HG03060 (cell line): ENCODE results near the gene NPHP4.

Experiments
- ATAC-seq: cut with Tn5 transposase; IDR thresholded peaks from one replicate; pipeline ENCODE4 v1.9.1; 2021; ENCODE audit warnings: low read depth, moderate number of reproducible peaks; ENCODE audit not compliant: unreplicated experiment

Gene NPHP4

DNA sequence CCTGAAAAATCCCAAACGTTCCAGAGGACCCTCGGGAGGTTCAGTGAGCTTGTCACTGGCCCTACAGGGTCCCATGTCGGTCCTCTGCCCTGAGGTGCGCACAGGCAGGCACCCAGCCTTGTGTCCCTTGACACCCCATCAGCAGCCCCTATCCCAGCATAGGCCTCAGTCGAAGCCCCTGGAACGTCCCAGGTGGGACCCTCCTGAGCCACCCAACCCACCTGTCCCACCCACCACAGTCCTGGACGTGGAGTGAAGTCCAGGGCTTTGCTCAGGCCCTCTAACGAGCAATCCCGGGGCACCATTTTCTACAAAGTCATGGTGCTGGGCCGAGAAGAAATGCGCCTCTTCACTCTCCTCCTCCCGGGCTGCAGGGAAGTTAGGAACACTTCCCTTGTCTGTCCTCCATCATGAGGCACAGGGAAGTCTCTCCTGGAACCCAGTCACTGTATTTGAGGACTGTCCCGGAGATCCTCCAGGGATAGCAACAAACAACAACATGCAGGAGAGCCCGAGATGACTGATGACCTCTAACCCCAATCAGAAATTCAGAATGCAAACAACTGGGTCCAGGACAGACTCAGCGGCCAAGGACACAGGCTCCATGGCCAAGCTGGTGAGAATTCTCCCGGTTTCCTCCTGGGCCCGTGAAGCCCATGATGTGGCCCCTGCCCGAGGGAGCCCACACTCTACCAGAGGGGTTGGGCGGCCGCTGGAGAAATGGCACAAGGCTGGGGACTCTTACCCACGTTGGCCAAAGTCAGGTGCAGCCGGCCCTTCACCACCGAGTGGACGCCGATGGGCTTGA is 105.5 kb downstream of the NPHP4 start:
- no peak for ATAC-seq

DNA sequence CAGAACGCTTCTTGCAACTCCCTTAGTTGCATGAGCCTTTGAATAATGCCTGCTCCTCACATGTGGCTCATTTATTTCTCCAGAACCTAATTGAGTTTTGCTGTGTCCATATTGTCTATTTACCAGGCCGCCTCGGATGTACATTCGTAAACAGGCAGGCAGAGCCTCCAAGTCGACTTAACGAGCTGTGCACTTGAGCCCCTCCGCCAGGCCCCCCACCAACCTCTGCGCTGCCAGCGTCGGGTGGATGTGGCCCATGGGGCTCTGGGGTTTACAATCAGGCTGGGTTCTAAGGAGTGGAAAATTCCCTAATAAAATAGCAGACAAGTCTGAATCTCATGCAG is 106.1 kb downstream of the NPHP4 start:
- no peak for ATAC-seq

DNA sequence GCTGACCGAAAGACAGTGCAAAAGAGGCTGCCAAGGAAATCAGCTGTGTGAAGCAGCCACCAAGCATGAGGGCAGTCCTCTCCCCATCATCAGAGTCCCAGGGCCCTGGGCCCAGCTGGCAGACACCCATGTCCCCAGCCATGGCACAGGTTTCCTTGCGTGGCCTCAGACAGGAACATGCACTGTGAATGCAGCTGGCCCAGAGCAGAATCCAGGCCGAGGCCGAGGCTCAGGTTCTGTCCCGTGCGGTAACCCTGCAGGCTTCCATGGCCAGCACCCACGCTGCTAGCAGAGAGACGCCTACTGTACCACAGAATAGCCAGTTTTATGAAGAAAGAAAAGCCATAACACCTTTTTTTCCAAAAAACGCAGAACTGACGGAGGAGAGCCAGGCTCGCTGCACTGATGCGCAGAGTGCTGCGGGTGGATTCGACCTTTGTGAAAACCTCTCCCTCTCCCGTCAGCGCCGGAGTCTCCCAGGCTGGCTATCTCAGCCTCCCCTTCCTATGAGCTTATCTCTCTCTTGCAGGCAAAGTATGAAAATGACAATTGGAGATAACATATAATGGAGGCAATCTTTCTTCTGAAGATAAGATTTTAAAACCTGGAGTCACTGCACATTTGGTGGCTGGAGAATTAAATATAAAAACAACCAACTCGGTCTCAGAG is 106.6 kb downstream of the NPHP4 start:
- no peak for ATAC-seq

DNA sequence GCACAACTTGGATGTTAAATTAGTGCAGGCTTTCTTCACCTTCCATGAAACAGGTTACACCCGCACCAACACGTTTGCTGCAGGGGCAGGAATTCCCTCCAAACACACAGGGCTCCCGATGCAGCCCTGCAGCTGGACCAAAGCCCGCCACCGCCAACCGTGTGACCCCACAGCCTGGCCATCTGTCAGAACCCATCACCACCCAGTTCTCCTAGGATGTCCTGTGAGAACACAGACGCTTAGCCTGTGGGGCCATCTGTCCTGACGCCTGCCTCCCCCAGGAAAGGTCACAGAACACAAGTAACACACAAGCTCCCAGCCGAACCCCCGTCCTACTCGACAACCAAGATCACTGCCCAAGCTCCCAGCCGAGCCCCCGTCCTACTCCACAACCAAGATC is 108.1 kb downstream of the NPHP4 start:
- ATAC-seq, result no peak

DNA sequence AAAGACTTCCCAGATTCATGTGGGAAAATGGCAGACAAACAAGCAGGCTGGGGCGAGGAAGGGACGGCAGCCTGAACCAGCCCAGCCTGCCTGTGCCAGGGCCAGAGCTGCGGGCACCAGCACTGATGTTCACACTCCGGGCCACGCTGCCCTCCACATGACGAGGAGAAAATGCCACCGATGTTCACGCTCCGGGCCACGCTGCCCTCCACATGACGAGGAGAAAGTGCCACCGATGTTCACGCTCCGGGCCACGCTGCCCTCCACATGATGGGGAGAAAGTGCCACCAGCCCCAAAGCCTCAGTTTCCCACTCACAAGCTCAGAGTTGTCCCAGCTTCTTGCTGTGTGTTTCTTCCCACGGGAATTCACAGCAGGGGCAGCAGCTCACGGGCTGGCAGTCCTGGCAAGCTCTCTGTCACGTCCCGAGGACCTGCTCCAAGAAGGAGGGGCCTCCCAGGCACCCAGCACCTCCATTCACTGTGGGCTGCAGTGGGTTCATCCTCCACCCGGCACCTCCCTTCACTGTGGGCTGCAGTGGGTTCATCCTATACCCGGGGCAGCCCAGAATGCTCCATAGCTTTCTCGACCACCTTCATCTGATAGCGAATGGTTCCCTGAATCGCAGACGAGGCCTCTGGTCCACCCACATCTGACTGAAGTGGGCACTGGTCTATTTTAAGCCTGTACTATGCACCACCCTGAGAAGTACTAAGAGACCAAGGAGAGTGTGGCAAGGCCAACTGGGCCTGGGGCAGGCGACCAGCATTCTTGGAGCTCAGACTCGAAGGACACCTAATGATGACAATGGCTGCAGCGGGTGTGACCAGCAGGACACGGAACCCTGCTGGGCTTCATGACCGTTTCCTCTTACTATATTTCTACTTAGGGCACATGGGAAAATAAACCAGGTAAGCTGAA is 108.8 kb downstream of the NPHP4 start:
- no peak for ATAC-seq

DNA sequence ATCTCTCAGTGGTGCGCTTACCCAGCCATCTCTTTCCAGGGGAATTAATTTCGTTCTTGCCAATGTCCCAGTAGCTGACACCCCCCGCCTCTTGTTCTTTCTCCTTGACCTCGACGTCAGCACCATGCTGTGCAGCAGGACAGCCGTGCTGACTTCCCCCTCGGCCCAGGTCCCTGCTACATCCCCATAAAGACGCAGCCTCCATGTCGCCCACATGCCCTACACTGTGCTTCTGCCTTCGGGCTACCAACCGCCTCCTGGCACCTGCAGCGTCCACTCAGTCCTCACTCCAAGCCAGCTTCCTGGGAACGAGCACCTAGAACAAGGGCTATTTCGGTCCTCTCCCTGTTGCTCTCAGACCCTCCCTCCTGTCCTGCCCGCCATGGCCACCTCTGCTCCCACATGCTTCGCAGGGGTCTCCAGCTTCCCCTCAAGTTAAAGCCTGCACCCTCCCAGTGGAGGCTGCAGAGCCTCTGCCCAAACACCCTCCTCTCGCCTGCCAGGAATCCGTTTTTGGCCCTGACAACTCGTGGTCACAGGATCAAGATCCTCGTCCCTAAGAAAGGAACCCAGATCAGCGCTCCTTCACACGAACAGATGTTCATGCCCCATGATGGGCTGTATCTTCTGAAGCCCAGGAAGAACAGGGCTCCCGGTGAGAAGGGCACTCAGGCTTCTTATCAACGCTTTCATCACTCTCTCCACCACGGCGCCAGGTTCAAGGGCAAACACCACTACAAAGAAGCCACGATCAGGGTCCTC is 109.7 kb downstream of the NPHP4 start:
- ATAC-seq, result no peak

DNA sequence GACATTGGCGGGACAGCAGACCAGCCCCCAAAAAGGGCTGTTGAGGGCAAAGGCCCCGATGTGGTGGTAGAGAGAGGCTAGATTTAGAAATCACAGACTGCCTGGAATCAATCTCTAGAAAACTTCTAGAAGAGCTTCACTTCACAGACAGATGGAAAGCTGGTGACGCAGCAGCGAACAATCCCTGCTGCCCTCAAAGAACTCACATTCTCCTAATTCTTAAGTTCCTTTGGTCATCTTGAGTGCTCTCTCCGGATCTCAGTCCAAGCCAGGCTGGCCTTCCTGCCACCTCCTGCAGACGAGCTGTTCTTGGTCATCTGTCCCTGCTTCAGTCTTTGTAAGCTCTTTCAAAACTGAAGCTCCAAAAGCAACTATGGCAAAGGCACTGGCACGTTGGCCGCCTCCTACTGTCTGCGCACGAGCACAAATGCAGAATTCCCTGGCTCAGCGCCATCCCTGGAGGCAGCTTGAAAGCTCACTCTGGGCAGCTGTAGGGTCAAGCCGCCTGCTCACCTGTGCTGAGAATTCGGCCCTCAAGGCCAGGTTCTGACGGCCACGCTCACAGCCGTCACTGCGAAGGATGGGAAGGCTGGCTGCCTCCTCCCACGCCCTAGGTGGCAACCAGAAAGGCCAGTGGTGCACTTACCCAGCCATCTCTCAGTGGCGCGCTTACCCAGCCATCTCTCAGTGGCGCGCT is 110.6 kb downstream of the NPHP4 start:
- no peak for ATAC-seq

DNA sequence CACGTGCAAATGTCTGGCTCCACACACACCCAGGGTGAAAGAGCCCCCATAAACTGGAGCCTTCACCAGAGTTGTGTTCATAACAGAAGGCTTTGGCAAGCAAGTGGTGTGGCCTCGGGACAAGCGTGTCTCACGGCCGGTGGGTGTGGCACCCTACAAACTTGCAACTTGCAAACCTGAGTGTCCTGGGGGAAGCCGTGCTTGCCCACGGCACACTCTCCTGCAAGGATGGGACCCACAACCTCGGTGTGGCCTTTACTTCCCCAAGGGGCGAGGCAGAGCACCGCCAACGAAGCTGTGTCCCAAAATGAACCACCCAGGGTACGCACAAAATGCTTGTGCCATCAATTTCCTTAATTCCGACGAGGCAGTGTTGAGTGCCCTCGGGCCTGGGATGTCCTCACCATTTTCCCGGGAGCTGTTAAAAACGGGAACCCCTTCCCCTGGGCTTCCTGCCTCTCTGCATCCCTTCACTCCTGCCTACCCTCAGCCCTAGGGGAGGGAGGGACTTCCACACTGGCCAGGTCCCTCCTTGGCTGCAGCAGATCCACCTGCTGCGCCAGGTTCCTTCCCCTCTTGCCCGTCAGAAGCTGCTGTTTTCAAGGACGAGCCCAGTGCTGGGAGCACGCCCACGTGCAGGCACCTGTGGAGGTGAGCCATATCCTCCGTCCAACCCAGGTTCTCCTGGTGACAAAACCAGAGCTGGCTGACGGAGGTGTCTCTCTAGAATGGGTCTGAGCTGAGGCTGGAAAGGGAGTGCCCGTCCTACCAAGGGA is 111.4 kb downstream of the NPHP4 start:
- ATAC-seq, result no peak

DNA sequence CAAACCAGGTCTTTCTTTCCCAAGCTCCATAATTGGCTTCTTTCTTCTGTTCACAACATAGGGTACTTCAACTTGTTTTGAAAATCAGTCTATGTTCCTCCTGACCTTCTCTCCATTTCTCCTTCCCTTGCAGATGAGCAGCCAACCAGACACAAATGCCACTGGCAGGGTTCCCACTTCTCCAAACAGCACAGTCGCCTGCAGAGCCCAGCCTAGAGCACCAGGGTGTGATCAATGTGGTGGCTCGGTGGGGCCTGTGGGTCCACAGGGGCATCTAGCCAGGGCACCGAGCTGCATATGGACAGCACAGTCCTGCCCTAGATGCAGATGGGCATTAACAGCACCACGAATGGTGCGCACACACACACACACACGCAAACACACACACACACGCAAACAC is 112.8 kb downstream of the NPHP4 start:
- no peak for ATAC-seq

DNA sequence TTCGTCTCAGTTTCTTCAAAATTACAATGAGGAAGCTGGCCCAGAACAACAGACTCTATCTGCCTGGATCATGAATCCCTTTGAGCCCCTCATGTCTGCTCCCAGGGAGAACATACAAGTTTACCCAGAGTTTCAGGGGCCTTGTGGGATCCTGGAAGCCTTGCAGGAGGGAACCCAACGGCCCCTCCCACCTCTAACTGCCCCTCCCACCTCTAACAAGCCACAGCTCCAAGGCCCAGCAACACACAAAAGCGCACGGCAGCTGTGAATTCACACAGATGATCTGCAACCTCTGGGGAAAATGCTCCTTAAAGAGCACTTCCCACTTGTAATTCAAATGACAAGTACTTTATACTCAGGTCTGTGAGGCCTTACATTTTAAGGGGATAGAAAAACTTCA is 113.3 kb downstream of the NPHP4 start:
- no peak for ATAC-seq

DNA sequence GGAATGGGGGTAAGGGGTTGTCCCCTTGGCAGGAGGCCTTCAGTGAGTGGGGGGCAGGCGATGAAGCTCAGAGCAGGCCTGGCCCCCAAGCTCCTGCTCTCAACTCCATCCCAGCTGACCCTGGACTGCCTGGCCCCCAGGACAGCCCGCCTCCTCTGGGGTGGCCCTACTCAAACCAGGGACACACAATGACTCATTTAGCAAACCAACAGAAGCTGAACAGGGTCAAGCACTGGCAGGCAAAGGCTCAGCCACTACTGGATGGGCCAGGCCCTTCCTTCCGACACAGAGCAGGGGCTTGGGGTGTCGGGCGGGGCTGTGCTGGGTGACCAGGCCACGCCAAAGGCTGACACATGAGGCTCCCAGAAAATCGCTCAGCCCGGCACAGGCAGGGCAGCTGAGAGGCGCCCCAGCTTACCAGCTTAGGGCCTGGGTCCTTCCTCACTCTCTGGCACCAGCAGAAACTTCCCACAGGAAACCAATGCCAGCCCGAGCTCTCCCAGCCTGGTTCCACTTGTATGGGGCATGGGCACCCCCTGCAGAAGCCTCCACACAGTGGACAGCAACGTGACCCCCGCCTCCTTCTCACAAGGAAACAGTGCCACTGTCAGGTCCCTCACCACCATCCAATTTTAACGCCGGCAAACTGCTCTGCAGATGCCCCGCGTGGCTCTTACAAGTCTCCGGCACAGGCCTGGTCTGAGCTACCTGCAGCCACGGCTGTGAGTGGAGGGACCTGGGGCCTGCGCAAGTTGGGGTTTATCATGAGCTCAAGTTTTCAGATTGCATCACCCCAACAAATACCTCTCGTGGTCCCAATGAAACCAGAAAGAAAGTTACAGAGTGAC is 114.3 kb downstream of the NPHP4 start:
- ATAC-seq, result no peak

DNA sequence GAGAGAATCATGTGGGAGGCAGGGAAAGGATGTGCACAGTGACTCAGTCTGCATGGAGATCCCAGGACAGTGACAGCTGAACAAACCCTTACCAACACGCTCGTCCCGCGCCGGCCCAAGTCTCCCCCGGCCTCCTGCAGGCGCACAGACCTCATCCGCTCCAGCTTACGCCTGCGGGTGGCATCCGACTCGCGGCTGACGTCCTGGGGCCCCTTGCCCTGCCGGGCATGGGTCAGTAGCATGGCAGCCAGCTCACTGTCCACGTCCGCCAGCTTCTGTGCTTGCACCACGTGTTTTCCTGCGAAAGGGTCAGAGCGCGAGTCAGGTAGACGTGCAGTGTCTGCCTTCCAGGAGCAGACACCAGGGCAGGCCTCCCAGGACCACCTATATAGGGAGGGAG is 115.2 kb downstream of the NPHP4 start:
- ATAC-seq, result no peak

DNA sequence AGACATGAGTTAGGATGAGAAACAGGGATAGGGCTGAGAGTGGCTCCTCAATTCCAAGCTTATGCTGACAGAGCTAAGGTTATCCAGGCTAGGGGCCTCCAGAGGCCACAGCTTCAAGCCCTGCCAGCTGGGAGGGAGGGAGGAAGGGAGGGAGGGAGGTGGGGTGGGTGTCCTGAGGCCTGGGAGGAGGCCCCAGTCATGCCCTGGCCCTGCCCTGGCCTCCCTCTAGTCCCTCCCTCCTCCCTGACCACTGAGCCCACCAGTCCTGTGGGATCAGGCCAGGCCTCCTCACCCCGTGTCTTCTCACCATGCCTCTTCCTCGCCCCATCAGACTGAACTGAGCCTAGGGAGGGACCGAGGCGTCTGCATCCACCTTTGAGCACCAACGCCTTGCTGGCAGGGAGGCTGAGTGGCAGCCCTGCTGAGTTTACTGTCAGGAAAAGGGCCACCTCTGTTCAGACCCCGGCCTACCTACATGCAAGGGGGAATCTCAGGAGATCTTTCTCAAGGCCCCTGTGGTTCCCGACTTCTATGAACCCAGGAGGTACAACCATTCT is 116.1 kb downstream of the NPHP4 start:
- no peak for ATAC-seq

DNA sequence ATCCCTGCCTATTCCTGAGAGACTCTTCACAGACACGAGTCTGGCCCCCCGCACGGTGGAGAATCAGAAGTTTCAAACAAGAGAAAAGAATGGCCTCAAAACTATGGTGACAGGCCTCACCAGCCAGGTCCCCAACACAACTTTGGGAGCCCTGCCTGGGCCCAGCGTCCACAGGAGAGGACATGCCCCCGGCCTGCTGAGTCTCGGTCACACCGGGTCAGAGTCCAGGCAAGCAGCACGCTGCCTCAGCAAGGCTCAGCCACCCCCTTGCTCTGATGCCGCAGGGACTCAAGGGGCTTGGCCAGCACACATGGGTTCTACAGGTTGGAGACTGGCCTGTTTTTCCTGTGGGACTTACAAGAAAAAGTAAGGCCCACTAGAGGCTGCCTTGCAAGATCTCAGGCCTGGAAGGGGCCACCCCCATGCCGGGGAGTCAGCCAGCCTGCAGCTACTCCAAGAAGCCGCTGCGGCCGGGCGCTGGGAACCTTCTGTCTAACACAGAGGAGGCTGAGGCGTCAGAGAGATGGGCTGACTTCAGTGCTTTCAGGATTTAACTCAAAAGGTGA is 116.8 kb downstream of the NPHP4 start:
- no peak for ATAC-seq

DNA sequence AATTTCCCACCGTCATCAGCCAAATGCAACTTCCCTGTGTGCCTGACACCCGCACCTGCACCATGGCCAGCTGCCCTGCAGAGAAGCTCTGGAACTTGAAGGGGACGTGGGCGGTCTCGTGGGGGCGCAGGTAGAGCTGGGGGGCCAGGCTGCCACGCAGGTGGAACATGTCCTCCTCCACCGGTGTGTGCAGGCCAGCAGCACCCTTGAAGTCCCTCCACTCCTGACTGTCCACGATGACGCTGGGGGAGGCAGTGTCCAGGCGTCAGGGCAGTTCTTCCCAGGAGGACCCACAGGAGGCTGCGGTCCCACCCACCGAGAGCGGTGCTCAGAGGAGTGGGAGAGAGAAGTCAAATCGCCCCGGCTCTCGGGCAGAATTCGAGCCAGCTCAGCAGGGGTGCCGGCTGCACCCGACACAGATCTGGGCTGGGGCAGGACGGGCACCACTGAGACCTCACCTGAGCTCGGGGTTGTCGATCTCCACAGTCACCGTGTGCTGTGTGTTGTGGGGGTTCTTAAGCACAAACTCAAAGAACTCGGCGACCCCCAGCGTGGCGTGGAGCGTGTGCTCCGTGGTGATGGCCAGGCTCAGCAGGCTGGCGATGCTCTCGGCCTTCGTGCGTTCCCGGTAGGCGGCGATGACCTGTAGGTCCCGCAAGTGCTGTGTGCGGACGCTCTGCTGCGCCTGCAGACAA is 117.7 kb downstream of the NPHP4 start:
- ATAC-seq, result no peak

DNA sequence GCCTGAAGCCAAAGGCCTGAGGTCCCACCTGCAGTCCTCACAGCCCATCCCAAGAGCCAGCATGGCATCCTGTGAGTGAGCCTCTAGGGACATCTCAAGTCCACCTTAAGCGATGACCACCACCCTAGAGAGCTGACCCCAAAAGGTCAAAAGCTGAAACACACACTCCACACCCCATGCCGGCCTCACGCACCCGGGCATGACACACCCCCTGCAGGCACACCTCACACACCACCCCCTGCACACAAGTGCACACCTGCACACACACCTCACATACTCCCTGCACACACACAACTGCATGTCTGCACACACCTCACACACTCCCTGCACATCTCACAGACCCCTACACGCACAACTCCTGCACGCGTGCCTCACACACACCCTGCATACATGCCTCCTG is 118.7 kb downstream of the NPHP4 start:
- ATAC-seq, result no peak

DNA sequence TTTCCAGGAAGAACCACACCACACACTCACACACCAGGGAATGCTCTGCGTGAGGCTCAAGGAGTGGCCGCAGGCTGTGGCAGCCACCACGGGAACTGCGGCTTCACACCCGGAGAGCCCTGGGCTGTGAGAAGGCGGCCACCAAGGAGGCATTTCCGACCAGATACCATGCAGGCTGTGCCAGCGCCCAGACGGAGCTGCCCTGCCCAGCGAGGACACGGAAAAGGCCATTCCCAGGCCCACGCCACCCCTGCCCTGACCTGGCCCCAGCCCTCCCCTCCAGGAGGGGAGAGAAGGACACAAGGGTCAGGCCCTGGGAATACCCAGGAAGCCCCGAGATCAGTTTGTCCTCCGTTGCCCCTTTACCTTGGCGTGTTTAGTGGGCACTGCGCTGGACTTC is 119.3 kb downstream of the NPHP4 start:
- no peak for ATAC-seq
